SH-SY5Y (cell line): ENCODE data around the gene PFKFB2.

Experiments
- GATA2 ChIP-seq: IDR thresholded peaks from 2 replicates; pipeline ENCODE4 v1.6.1; 2011; ENCODE audit warnings: mild to moderate bottlenecking, low read depth, low read length
- GATA3 ChIP-seq: IDR thresholded peaks from 2 replicates; pipeline ENCODE4 v1.6.1; 2011; ENCODE audit warnings: low read depth, mild to moderate bottlenecking, low read length, moderate library complexity

DNA sequence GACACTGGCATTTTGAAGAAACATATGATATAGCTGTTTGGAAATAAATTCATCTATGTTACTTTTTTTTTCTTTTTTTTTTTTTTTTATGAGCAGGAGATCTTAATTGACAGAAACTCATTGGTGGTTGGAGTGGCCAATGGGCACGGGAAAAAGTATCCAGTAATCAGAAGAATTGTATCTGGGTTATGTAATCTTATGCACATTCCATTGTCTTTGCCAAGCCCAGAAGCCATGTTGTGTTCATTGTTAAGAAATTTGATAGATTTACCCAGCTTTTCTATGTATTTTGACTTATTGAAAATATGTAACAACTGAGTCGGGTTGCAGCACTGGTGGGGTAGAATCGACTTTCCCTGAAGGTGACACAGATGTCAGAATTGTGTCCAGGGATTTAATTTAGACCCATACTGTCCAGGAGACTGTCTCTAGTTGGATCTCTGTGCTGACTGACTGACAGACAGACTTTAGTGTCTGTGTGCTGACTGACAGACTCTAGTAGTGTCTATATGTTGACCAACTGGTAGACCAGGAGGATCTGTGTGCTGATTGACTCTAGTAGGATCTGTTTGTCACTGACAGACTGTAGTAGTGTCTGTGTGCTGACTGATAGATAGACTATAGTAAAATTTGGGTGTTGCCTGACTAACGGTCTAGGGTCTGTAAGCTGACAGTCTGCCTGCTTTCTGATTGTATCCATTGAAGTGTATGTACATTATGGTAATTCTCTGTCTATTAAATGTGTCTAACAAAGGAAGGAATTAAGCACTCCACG, 23.3 kb downstream of the PFKFB2 start:
- no peak for TF ChIP-seq GATA3
- TF ChIP-seq GATA2: no peak
